Pulmonary artery endothelial cell (primary cell): Measurements from ENCODE around the gene TMEM132D. TPM values are rescaled to one million over a fixed set of nuclear protein-coding genes. Genes with fewer than 3 reads are reported as not detected.

Experiments
- DNase-seq: peaks from one replicate; pipeline ENCODE4 v3.0.0-alpha.2; 2011; ENCODE audit warnings: low read depth, low spot score
- total RNA-seq: library from RNA; depleted of rRNA; stranded (reverse); fragments of >200 nt; gene quantifications from 2 replicates; pipeline ENCODE4 v1.2.3, GENCODE V29; 2014

TMEM132D gene
- total RNA-seq, 1 donor from 2014 or later, result not detected

GRCh38 chr12:129729170-129729569, 174.7 kb downstream of the TMEM132D start:
- DNase-seq, result no peak

DNA sequence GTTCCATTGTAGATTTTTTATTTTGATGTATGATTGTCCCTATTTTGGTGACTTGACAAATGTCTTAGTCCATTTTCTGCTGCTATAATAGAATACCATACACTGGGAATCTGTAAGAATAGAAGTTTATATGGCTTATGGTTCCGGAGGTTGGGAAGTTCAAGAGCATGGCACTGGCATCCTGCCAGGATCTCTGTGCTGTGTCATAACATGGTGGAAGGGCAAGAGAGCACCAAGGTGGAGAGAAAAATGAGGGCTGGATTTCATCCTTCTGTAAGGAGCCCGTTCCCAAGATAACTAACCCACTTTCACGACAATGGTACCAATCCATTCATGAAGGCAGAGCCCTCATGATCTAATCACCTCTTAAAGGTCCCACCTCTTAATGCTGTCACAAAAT, 176.7 kb downstream of the TMEM132D start:
- DNase-seq, result no peak

DNA sequence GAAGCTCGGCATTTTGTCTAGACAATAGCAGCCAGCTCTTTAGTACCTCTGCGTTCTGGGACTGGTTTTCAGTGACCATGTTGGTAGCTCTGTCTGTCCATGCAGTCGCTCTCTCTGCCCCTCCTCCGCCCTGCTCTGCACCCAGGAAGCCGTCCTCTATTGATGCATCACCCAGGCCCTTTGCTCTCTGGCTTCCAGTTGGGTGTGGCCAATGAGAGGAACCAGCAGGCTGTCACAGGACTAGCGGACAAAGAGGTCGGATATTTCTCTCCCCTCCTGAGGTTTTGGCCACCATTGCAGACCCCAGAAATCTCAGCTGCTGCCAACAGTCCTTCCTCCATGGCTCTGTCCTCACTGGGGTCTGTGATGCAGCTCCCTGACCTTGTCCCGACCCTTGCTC, 180.6 kb downstream of the TMEM132D start:
- no peak for DNase-seq

DNA sequence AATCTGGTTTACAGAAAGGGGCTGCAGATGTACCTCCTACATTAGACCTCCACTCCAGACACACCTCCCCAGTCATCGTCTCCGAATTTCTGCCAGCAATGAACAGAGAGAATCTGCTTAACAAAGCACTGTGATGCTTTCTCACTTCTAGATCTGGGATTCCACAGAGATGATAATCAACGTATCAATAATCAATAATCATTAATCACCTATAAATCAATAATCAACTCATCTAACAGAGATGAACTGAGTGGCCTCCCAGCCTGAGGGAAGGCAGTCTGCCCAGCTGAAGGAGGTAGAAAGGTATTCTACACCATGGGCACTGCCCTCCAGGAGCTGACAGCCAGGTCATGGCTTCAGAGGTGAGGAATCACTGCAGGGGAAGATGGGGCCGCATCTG, 183.2 kb downstream of the TMEM132D start:
- DNase-seq, result no peak

- DNase-seq, result no peak
Observed at GRCh38 chr12:129719416-129719815, 184.4 kb downstream of the TMEM132D start.

- DNase-seq, result no peak
Observed at GRCh38 chr12:129717438-129717837, 186.4 kb downstream of the TMEM132D start.

- no peak for DNase-seq
Observed at GRCh38 chr12:129716825-129717224, 187.0 kb downstream of the TMEM132D start.

DNA sequence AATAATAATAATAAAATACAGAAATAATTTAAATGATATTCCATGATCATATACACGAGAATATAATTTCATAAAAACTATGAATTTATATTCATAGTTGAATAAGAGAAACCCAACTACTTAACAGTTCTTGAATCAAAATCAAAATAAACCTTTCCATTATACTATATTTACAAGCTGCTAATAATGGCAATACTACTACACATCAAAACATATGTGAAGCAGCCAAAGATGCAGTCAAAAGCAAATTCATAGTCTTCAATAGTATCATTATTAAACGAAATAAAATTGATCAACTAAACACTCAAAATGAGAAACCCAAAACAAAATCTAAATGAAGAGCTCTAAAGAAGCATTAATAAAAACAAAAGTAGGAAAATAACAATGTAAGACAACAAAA, 197.1 kb downstream of the TMEM132D start:
- no peak for DNase-seq

GRCh38 chr12:129704232-129704830, 199.5 kb downstream of the TMEM132D start:
- DNase-seq, result no peak

DNA sequence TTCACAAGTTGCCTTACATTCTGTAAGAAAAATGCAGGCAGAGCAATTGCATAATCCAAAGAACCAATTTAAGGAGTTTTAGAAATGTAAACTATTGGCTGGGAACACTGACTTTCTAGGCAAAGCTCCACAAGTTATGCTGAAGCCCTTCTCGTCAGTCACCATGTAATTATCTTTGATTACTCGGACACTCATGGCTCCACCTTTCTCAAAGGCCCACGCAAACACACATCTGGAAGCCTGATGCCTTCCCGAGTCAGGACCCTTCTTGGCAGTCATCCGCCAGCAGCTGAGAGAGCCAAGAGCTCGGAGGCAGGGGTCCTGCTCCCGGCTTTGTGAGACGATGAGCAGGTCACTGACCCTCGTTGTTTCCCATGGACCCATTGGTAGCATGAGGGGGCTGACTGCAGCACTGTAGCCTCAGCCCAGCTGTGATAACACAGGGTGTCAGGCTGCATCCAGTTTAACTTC, 202.2 kb downstream of the TMEM132D start:
- DNase-seq, result no peak

GRCh38 chr12:129700036-129700435, 203.8 kb downstream of the TMEM132D start:
- no peak for DNase-seq

GRCh38 chr12:129696926-129697325, 206.9 kb downstream of the TMEM132D start:
- no peak for DNase-seq

GRCh38 chr12:129696405-129696804, 207.4 kb downstream of the TMEM132D start:
- DNase-seq, result no peak

DNA sequence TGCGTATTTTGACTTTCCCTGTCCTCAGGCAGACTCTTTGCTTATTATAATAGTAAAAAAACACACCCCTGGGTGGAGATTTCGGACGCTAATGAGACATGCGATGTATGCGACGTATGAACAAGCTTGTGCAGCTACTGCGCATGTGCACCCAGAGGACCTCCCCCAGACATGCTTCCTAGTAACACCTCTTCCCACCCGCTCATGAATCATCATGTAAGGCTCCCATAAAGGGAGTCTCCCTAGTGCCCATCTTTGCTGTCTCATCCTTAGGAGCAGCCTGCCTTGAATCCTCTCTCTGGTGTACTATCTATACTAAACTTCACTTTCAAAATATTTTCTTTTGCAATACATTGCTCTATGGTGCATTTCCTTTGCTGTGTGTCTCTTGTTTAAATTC, 210.1 kb downstream of the TMEM132D start:
- DNase-seq, result no peak

GRCh38 chr12:129687731-129688130, 216.1 kb downstream of the TMEM132D start:
- DNase-seq, result no peak

- DNase-seq, result no peak
Observed at GRCh38 chr12:129681830-129682229, 222.0 kb downstream of the TMEM132D start.

- DNase-seq, result no peak
Observed at GRCh38 chr12:129681151-129681550, 222.7 kb downstream of the TMEM132D start.

- DNase-seq, result no peak
Observed at GRCh38 chr12:129676411-129676810, 227.4 kb downstream of the TMEM132D start.

- no peak for DNase-seq
Observed at GRCh38 chr12:129675947-129676346, 227.9 kb downstream of the TMEM132D start.

DNA sequence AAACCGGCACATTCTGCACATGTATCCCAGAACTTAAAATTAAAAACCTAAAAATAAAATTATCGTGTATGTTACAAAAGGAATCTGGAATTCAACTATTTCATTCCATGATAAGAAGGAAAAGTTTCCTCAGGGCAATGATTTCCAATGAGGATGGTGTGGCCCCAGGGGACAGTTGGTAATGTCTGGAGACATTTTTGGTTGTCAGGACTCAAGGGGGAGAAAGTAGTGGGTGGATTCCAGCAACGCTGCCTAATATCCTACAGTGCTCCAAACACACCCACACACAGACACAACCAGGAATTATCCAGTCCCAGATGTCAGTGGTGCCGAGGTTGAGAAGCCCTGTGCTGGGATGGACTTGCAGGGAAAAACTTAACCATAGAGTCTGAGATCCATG, 228.3 kb downstream of the TMEM132D start:
- no peak for DNase-seq

- DNase-seq, result no peak
Observed at GRCh38 chr12:129673806-129674205, 230.0 kb downstream of the TMEM132D start.

- DNase-seq, result no peak
Observed at GRCh38 chr12:129672110-129672509, 231.7 kb downstream of the TMEM132D start.

- no peak for DNase-seq
Observed at GRCh38 chr12:129670256-129670920, 233.4 kb downstream of the TMEM132D start.
